Astrocyte (in vitro differentiated cells and primary cell): ENCODE results near the gene MAPK8IP3. TPM values are rescaled to one million over a fixed set of nuclear protein-coding genes. Genes with fewer than 3 reads are reported as not detected.

Source experiments
- DNase-seq: peaks from one replicate; pipeline ENCODE4 v3.0.0-alpha.2; 2010; ENCODE audit warnings: low read depth
- FAIRE-seq: peaks from 2 replicates; lab custom pipeline; 2011; peaks lifted over from hg19 to GRCh38; lab: Jason Lieb, UNC
- H2AFZ ChIP-seq: 2 replicates; pipeline ENCODE4 v1.6.0; 2012; ENCODE audit warnings: low read depth, low read length, inconsistent platforms
- H3K27ac ChIP-seq: 2 replicates; pipeline ENCODE4 v1.5.1; 2011; ENCODE audit warnings: low read depth, low read length, inconsistent platforms
- H3K27me3 ChIP-seq: 2 replicates; pipeline ENCODE4 v1.6.0; 2011; ENCODE audit warnings: low read length, inconsistent platforms; ENCODE audit not compliant: insufficient read depth
- H3K36me3 ChIP-seq: 2 replicates; pipeline ENCODE4 v1.5.1; 2011; ENCODE audit warnings: low read length, inconsistent platforms; ENCODE audit not compliant: insufficient read depth
- H3K4me1 ChIP-seq: 2 replicates; pipeline ENCODE4 v1.5.1; 2011; ENCODE audit warnings: low read length, inconsistent platforms; ENCODE audit not compliant: insufficient read depth
- H3K4me2 ChIP-seq: 2 replicates; pipeline ENCODE4 v1.6.0; 2012; ENCODE audit warnings: low read length, inconsistent platforms
- H3K4me3 ChIP-seq: 2 replicates; pipeline ENCODE4 v1.5.1; 2011; ENCODE audit warnings: low read depth, mild to moderate bottlenecking, low read length, inconsistent platforms; ENCODE audit not compliant: insufficient read depth
- H3K79me2 ChIP-seq: 2 replicates; pipeline ENCODE4 v1.6.0; 2012; ENCODE audit warnings: mild to moderate bottlenecking, low read length, inconsistent platforms; ENCODE audit not compliant: insufficient read depth
- H3K9ac ChIP-seq: 2 replicates; pipeline ENCODE4 v1.6.0; 2012; ENCODE audit warnings: mild to moderate bottlenecking, low read length, inconsistent platforms
- H3K9me3 ChIP-seq: 2 replicates; pipeline ENCODE4 v1.5.1; 2012; ENCODE audit warnings: low read depth, mild to moderate bottlenecking, low read length, inconsistent platforms; ENCODE audit not compliant: insufficient read depth
- H4K20me1 ChIP-seq: 2 replicates; pipeline ENCODE4 v1.6.0; 2012; ENCODE audit warnings: low read length, inconsistent platforms; ENCODE audit not compliant: insufficient read depth
- H3K27ac Mint-ChIP-seq: one replicate; pipeline ENCODE4 v1.8.0; 2021; ENCODE audit warnings: mild to moderate bottlenecking, mixed read lengths; ENCODE audit not compliant: unreplicated experiment
- H3K27me3 Mint-ChIP-seq: one replicate; pipeline ENCODE4 v1.8.0; 2021; ENCODE audit warnings: low read depth, mixed read lengths; ENCODE audit not compliant: unreplicated experiment
- H3K36me3 Mint-ChIP-seq: one replicate; pipeline ENCODE4 v1.8.0; 2021; ENCODE audit warnings: low read depth, mixed read lengths; ENCODE audit not compliant: unreplicated experiment
- H3K4me1 Mint-ChIP-seq: one replicate; pipeline ENCODE4 v1.8.0; 2021; ENCODE audit warnings: low read depth, mixed read lengths; ENCODE audit not compliant: unreplicated experiment
- H3K4me3 Mint-ChIP-seq: one replicate; pipeline ENCODE4 v1.8.0; 2021; ENCODE audit warnings: mild to moderate bottlenecking, moderate library complexity, mixed read lengths; ENCODE audit not compliant: unreplicated experiment
- H3K9me3 Mint-ChIP-seq: one replicate; pipeline ENCODE4 v1.8.0; 2021; ENCODE audit warnings: mild to moderate bottlenecking, mixed read lengths; ENCODE audit not compliant: unreplicated experiment
- CTCF ChIP-seq: IDR thresholded peaks from 2 replicates; pipeline ENCODE4 v1.5.1; 2011; ENCODE audit warnings: low read depth, mild to moderate bottlenecking, inconsistent platforms, low read length, moderate library complexity; ENCODE audit not compliant: insufficient read depth
- EZH2 ChIP-seq: IDR thresholded peaks from 2 replicates; pipeline ENCODE4 v1.6.1; 2012; ENCODE audit warnings: mild to moderate bottlenecking, low read length, inconsistent platforms; ENCODE audit not compliant: insufficient read depth
- total RNA-seq: library from RNA; stranded (reverse); gene quantifications from 2 replicates; pipeline ENCODE4 v1.2.1, GENCODE V29; 2021

The MAPK8IP3 gene
- total RNA-seq, 1 donor from 2014 or later: 92.4 TPM

- DNase-seq (no peak), FAIRE-seq (no peak)
- no peak overlapping the region for H3K4me3 ChIP-seq
- no peaks in the 10 kb centered on the region for H3K9me3 ChIP-seq
- H3K4me2 ChIP-seq: no peak overlapping the region
- H4K20me1 ChIP-seq: peaks cover 3% of the 10 kb centered on the region
- H2AFZ ChIP-seq: no peak overlapping the region
- Mint-ChIP-seq H3K4me1 (no peaks in the 10 kb centered on the region), H3K9me3 (peaks cover 6% of the 10 kb centered on the region), H3K36me3 (peaks cover 25% of the 10 kb centered on the region), H3K27me3 (no peaks in the 10 kb centered on the region), H3K27ac (no peak overlapping the region), H3K4me3 (no peak overlapping the region)
- no peak for TF ChIP-seq CTCF
- TF ChIP-seq EZH2: no peak
- H3K27ac ChIP-seq: no peak overlapping the region
- H3K9ac ChIP-seq: no peak overlapping the region
- no peaks in the 10 kb centered on the region for H3K27me3 ChIP-seq
- no peaks in the 10 kb centered on the region for H3K36me3 ChIP-seq
- peaks cover 3% of the 10 kb centered on the region for H3K4me1 ChIP-seq
- no peaks in the 10 kb centered on the region for H3K79me2 ChIP-seq
Observed at GRCh38 chr16:1809281-1809801, 103.3 kb downstream of the MAPK8IP3 start.

- Histone ChIP-seq H3K79me2 (no peaks in the 10 kb centered on the region), H3K4me2 (no peak overlapping the region), H3K4me3 (no peak overlapping the region), H2AFZ (no peak overlapping the region), H3K27ac (no peak overlapping the region), H3K9ac (no peak overlapping the region), H3K9me3 (no peaks in the 10 kb centered on the region), H4K20me1 (peaks cover 3% of the 10 kb centered on the region), H3K27me3 (no peaks in the 10 kb centered on the region), H3K36me3 (no peaks in the 10 kb centered on the region), H3K4me1 (peaks cover 3% of the 10 kb centered on the region)
- peaks cover 6% of the 10 kb centered on the region for H3K9me3 Mint-ChIP-seq
- TF ChIP-seq EZH2 (no peak), CTCF (no peak)
- no peak overlapping the region for H3K4me3 Mint-ChIP-seq
- H3K36me3 Mint-ChIP-seq: peaks cover 25% of the 10 kb centered on the region
- H3K27ac Mint-ChIP-seq: no peak overlapping the region
- DNase-seq (no peak), FAIRE-seq (no peak)
- no peaks in the 10 kb centered on the region for H3K27me3 Mint-ChIP-seq
- H3K4me1 Mint-ChIP-seq: no peaks in the 10 kb centered on the region
Observed at GRCh38 chr16:1810106-1810505, 104.1 kb downstream of the MAPK8IP3 start.

GRCh38 chr16:1810536-1810935 is 104.5 kb downstream of the MAPK8IP3 start:
- Mint-ChIP-seq H3K36me3 (peaks cover 27% of the 10 kb centered on the region), H3K27ac (no peak overlapping the region), H3K4me3 (no peak overlapping the region), H3K9me3 (peaks cover 6% of the 10 kb centered on the region), H3K4me1 (no peaks in the 10 kb centered on the region), H3K27me3 (no peaks in the 10 kb centered on the region)
- Histone ChIP-seq H3K27me3 (no peaks in the 10 kb centered on the region), H3K4me2 (no peak overlapping the region), H3K4me1 (peaks cover 3% of the 10 kb centered on the region), H3K36me3 (no peaks in the 10 kb centered on the region), H4K20me1 (peaks cover 3% of the 10 kb centered on the region), H3K27ac (no peak overlapping the region), H3K4me3 (no peak overlapping the region), H2AFZ (no peak overlapping the region), H3K9ac (no peak overlapping the region), H3K79me2 (no peaks in the 10 kb centered on the region), H3K9me3 (no peaks in the 10 kb centered on the region)
- no peak for DNase-seq
- no peak for FAIRE-seq
- TF ChIP-seq EZH2 (no peak), CTCF (no peak)
